Vagina (tissue), 2 donors: Measurements from ENCODE around the gene ETFDH. TPM values are rescaled to one million over a fixed set of nuclear protein-coding genes. Genes with fewer than 3 reads are reported as not detected.

Experiments used
- DNase-seq, 2 donors: peaks; one replicate each; pipeline ENCODE4 v3.0.0-alpha.2; 2017; ENCODE audit errors: extremely low spot score in 2 of 2
- H3K27ac ChIP-seq: fragments of 200-600 bp; sonication (generic); one replicate; pipeline ENCODE4 v1.5.1; 2019
- H3K27me3 ChIP-seq: fragments of 200-600 bp; sonication (generic); one replicate; pipeline ENCODE4 v1.5.1; 2019
- H3K36me3 ChIP-seq, 2 donors: fragments of 200-600 bp; sonication (generic); one replicate each; pipeline ENCODE4 v1.5.1; 2017 to 2019
- H3K4me1 ChIP-seq: fragments of 200-600 bp; sonication (generic); one replicate; pipeline ENCODE4 v1.5.1; 2019
- H3K4me3 ChIP-seq, 2 donors: fragments of 200-600 bp; sonication (generic); 1 replicate in 1 of 2; 2 replicates in 1 of 2; pipeline ENCODE4 v1.5.1; 2016 to 2019
- H3K9me3 ChIP-seq: fragments of 200-600 bp; sonication (generic); one replicate; pipeline ENCODE4 v1.5.1; 2019
- POLR2A ChIP-seq, 2 donors: fragments of 450-650 bp; IDR thresholded peaks; one replicate each; pipeline ENCODE4 v1.6.1; 2017; ENCODE audit warnings: antibody characterized with exemption in 2 of 2, mild to moderate bottlenecking in 2 of 2, moderate library complexity in 2 of 2
- POLR2AphosphoS5 ChIP-seq, 2 donors: sonication (generic); formaldehyde crosslinking; IDR thresholded peaks; one replicate each; pipeline ENCODE4 v1.9.0; 2017; ENCODE audit warnings: antibody characterized with exemption in 2 of 2, mild to moderate bottlenecking in 2 of 2, low read depth in 1 of 2; ENCODE audit not compliant: insufficient read depth in 1 of 2
- intact Hi-C: fragments of 100-400 bp; cut with DNase I; formaldehyde crosslinking; loops from one replicate; pipeline ENCODE4 v1.15.1; 2023
- total RNA-seq: library from RNA; depleted of rRNA; stranded (reverse); fragments of >200 nt; gene quantifications from one replicate; pipeline ENCODE4 v1.2.3, GENCODE V29; 2016
- TF ChIP-seq, protein P1 (sequence below), 3 experiments: fragments of 450-650 bp in 2 of 3; fragments of 200-600 bp in 1 of 3; sonication (generic) in 1 of 3; IDR thresholded peaks; one replicate each; pipeline ENCODE4 v1.5.1; 2017 to 2019; ENCODE audit warnings: antibody characterized with exemption in 3 of 3, mild to moderate bottlenecking in 2 of 3, moderate library complexity in 2 of 3

The ETFDH gene
- total RNA-seq, 1 donor from 2014 or later = 20.4 TPM

DNA sequence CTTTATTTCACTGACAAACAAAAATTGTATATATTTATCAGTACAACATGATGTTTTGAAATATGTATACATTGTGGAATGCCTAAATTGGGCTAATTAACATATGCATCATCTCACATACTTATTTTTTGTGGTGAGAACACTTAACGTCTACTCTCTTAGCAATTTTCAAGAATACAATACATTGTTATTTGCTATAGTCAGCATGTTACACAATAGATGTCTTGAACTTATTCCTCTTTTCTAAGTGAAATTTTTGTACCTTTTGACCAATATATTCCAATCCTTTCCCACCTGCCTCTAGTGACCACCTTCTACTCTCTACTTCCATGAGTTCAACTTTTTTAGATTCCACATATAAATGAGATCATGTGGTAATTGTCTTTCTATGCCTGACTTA is 35.5 kb upstream of the ETFDH start:
- intact Hi-C loops = no loop called here
- no peak overlapping the region for H3K4me3 ChIP-seq

DNA sequence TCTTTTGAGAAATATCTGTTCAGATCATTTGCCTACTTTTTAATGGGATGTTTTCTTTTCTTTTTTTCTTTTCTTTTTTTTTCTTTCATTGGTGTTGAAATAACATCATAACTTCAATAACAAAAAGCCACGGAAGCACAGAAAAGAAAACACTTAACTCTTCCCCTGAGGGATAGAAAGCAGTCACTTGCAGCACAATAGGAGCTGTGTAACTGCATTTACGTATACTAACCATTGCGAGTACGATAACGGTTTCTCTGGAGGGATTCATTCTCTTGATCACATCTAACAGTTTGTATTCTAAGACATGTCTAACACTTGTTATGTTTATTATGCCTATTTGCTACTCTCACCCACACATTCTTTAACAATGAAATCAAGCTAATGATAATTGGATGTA is 27.7 kb upstream of the ETFDH start:
- no peak for TF ChIP-seq POLR2AphosphoS5 (IDR thresholded peaks at IDR 0.05; ENCODE audit: insufficient read depth in 1 of 2, low read depth in 1 of 2)
- TF ChIP-seq POLR2A (IDR thresholded peaks at IDR 0.05) = no peak
- TF ChIP-seq, protein P1, sequence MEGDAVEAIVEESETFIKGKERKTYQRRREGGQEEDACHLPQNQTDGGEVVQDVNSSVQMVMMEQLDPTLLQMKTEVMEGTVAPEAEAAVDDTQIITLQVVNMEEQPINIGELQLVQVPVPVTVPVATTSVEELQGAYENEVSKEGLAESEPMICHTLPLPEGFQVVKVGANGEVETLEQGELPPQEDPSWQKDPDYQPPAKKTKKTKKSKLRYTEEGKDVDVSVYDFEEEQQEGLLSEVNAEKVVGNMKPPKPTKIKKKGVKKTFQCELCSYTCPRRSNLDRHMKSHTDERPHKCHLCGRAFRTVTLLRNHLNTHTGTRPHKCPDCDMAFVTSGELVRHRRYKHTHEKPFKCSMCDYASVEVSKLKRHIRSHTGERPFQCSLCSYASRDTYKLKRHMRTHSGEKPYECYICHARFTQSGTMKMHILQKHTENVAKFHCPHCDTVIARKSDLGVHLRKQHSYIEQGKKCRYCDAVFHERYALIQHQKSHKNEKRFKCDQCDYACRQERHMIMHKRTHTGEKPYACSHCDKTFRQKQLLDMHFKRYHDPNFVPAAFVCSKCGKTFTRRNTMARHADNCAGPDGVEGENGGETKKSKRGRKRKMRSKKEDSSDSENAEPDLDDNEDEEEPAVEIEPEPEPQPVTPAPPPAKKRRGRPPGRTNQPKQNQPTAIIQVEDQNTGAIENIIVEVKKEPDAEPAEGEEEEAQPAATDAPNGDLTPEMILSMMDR (IDR thresholded peaks at IDR 0.05) = no peak
- DNase-seq = no peak
- H3K4me1 ChIP-seq = no peaks in the 10 kb centered on the region
- no peaks in the 10 kb centered on the region for H3K36me3 ChIP-seq
- H3K4me3 ChIP-seq = no peak overlapping the region
- intact Hi-C loops = no loop called here
- H3K27me3 ChIP-seq = no peaks in the 10 kb centered on the region
- H3K9me3 ChIP-seq = no peaks in the 10 kb centered on the region
- no peak overlapping the region for H3K27ac ChIP-seq

More for the DNA sequence above, 35.5 kb upstream of the ETFDH start:
- TF ChIP-seq, protein P1 (IDR thresholded peaks at IDR 0.05) = no peak
- TF ChIP-seq POLR2AphosphoS5 (IDR thresholded peaks at IDR 0.05; ENCODE audit: insufficient read depth in 1 of 2, low read depth in 1 of 2) = no peak
- TF ChIP-seq POLR2A (IDR thresholded peaks at IDR 0.05) = no peak
- H3K27ac ChIP-seq = no peak overlapping the region
- no peak for DNase-seq
- H3K9me3 ChIP-seq = no peaks in the 10 kb centered on the region
- H3K4me1 ChIP-seq = no peaks in the 10 kb centered on the region
- no peaks in the 10 kb centered on the region for H3K36me3 ChIP-seq
- H3K27me3 ChIP-seq = no peaks in the 10 kb centered on the region

DNA sequence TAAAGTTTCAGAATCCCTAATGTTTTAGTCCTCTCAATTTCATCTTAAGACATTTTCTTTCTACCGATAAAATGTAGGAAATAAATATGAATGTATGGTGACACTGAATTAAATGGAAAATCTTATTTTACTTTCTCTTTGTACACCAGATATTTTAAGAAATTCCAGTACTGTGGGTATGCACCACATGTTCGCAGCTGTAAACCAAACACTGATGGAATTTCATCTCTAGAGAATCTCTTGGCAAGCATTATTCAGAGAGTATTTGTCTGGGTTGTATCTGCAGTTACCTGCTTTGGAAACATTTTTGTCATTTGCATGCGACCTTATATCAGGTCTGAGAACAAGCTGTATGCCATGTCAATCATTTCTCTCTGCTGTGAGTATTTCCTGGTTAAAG is 27.3 kb upstream of the ETFDH start:
- intact Hi-C loops = no loop called here
- Histone ChIP-seq H3K27me3 (no peaks in the 10 kb centered on the region), H3K9me3 (no peaks in the 10 kb centered on the region), H3K27ac (no peak overlapping the region), H3K4me1 (no peaks in the 10 kb centered on the region), H3K36me3 (no peaks in the 10 kb centered on the region), H3K4me3 (no peak overlapping the region)
- DNase-seq = no peak
- TF ChIP-seq POLR2A (IDR thresholded peaks at IDR 0.05) = no peak
- TF ChIP-seq POLR2AphosphoS5 (IDR thresholded peaks at IDR 0.05; ENCODE audit: insufficient read depth in 1 of 2, low read depth in 1 of 2) = no peak
- TF ChIP-seq, protein P1 (IDR thresholded peaks at IDR 0.05) = no peak

DNA sequence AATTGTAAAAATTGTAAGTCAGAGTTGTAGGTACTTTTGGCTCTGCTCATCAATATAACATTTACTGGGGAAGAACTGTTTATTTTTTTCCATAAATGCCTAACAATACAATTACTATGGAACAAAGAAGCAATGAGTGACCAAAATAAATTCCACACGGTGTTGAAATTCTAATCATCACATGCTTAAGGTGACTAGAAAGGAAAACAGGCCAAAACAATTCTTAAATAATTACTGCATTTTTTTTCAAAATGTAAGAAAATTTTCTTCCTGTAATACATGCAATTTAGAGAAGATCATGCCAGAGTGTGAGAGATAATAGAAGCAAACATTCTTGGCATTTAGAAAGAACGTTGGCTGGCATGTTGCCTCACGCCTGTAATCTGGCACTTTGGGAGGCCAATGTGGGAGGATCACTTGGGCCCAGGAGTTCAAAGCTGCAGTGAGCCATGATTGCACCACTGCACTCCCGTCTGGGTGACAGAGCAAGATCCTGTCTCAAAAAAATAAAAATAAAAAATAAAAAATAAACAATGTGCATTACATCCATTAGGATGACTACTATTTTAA is 22.9 kb upstream of the ETFDH start:
- Histone ChIP-seq H3K4me3 (no peak overlapping the region), H3K4me1 (no peaks in the 10 kb centered on the region), H3K36me3 (no peaks in the 10 kb centered on the region), H3K27ac (no peak overlapping the region), H3K27me3 (no peaks in the 10 kb centered on the region), H3K9me3 (no peaks in the 10 kb centered on the region)
- TF ChIP-seq POLR2AphosphoS5 (IDR thresholded peaks at IDR 0.05; ENCODE audit: insufficient read depth in 1 of 2, low read depth in 1 of 2) (no peak), POLR2A (IDR thresholded peaks at IDR 0.05) (no peak)
- TF ChIP-seq, protein P1 (IDR thresholded peaks at IDR 0.05) = no peak
- intact Hi-C loops = no loop called here
- no peak for DNase-seq

DNA sequence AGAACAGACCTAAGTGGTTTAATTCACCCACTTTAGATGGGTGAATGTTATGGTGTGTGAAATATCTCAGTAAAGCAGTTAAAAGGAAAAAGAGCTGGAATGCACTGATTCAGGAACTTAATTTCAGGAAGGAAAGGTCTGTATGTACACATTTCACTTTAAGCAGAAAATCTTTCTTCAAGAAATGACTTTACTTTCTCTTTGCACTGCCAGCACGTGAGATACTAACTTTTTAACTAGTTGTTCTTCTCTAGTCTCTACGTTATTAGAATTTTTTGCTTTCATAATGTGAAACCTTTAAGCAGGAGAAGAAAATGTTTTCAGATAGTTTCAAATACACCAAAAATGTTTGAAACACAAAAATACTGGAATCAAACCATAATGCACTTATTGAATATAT is 19.2 kb upstream of the ETFDH start:
- Histone ChIP-seq H3K27ac (no peak overlapping the region), H3K9me3 (no peaks in the 10 kb centered on the region), H3K36me3 (no peaks in the 10 kb centered on the region), H3K27me3 (no peaks in the 10 kb centered on the region), H3K4me1 (no peaks in the 10 kb centered on the region), H3K4me3 (no peak overlapping the region)
- intact Hi-C loops = no loop called here
- no peak for TF ChIP-seq POLR2A (IDR thresholded peaks at IDR 0.05)
- TF ChIP-seq POLR2AphosphoS5 (IDR thresholded peaks at IDR 0.05; ENCODE audit: insufficient read depth in 1 of 2, low read depth in 1 of 2) = no peak
- TF ChIP-seq, protein P1 (IDR thresholded peaks at IDR 0.05) = no peak
- no peak for DNase-seq
